Heart left ventricle (tissue), 16 donors: ENCODE data around the gene LTA4H. TPM values are rescaled to one million over a fixed set of nuclear protein-coding genes. Genes with fewer than 3 reads are reported as not detected.
"Not testable (repeated sequence)": the region's sequence is repeated elsewhere in the genome, so short reads cannot be mapped to it uniquely, and the experiment has no call there.

ENCODE experiments used
- ATAC-seq, 4 donors: fragments of 200-7000 bp; cut with Tn5 transposase; one replicate each; pipeline ENCODE4 v1.9.1; 2020 to 2022; ENCODE audit warnings: moderate library complexity in 4 of 4, mild to moderate bottlenecking in 3 of 4, moderate number of reproducible peaks in 1 of 4
- DNase-seq, 5 donors: peaks; one replicate each; pipeline ENCODE4 v3.0.0-alpha.2; 2020
- H3K27ac ChIP-seq, 12 donors: fragments of 200-600 bp; sonication (generic) in 4 of 12; one replicate each; pipeline versions ENCODE4 v1.5.0 to v1.8.0; 2016 to 2022; ENCODE audit warnings: mild to moderate bottlenecking in 2 of 12
- H3K27me3 ChIP-seq, 9 donors: fragments of 200-600 bp; sonication (generic) in 2 of 9; one replicate each; pipeline versions ENCODE4 v1.5.1 to v1.8.0; 2016 to 2022; ENCODE audit warnings: mild to moderate bottlenecking in 3 of 9
- H3K36me3 ChIP-seq, 9 donors: fragments of 200-600 bp; sonication (generic) in 2 of 9; one replicate each; pipeline versions ENCODE4 v1.5.0 to v1.8.0; 2018 to 2022; ENCODE audit warnings: mild to moderate bottlenecking in 2 of 9
- H3K4me1 ChIP-seq, 12 donors: fragments of 200-600 bp; sonication (generic) in 4 of 12; one replicate each; pipeline versions ENCODE4 v1.5.0 to v1.8.0; 2016 to 2022; ENCODE audit warnings: mild to moderate bottlenecking in 3 of 12
- H3K4me3 ChIP-seq, 12 donors: fragments of 200-600 bp; sonication (generic) in 4 of 12; one replicate each; pipeline versions ENCODE4 v1.5.0 to v1.8.0; 2017 to 2022; ENCODE audit warnings: mild to moderate bottlenecking in 9 of 12, moderate library complexity in 4 of 12
- H3K9me3 ChIP-seq, 12 donors: fragments of 200-600 bp; sonication (generic) in 4 of 12; one replicate each; pipeline versions ENCODE4 v1.5.0 to v1.8.0; 2016 to 2022; ENCODE audit warnings: mild to moderate bottlenecking in 1 of 12
- CTCF ChIP-seq, 12 donors: fragments of 200-600 bp; sonication (generic) in 4 of 12; IDR thresholded peaks; one replicate each; pipeline versions ENCODE4 v1.5.0 to v1.8.0; 2018 to 2022; ENCODE audit warnings: antibody characterized with exemption in 12 of 12, mild to moderate bottlenecking in 5 of 12
- POLR2A ChIP-seq, 2 donors: fragments of 450-650 bp; IDR thresholded peaks; one replicate each; pipeline ENCODE4 v1.6.1; 2017; ENCODE audit warnings: antibody characterized with exemption in 2 of 2, mild to moderate bottlenecking in 2 of 2, moderate library complexity in 2 of 2
- WGBS, 4 donors: extraction: QIAGEN DNeasy Blood & Tissue Kit in 2 of 4; methylation state at CpG; one replicate each; pipeline versions ENCODE4 v1.1.5 to v1.1.7; 2013 to 2018; 5-methylcytosine and 5-hydroxymethylcytosine counted together
- intact Hi-C, 10 donors: fragments of 100-400 bp; cut with DNase I; formaldehyde crosslinking; loops; one replicate each; pipeline versions ENCODE4 v1.11.1 to v1.14.2; 2022
- polyA plus RNA-seq, 2 donors: library from polyadenylated mRNA; stranded (reverse); fragments of 200-250 nt; gene quantifications; one replicate each; pipeline ENCODE4 v1.2.3, GENCODE V29; 2013
- total RNA-seq, 9 donors: library from RNA; depleted of rRNA in 2 of 9; stranded (reverse); fragments of >200 nt in 2 of 9; fragmentation: NEBNext Ultra II Directional in 3 of 9; extraction: Animal tissue kit (Norgen Biotek cat#: 25700) in 3 of 9; gene quantifications; one replicate each; pipeline versions ENCODE4 v1.1.0 to v1.2.4, GENCODE V29; 2016 to 2023
- donor health status: ischemic (EF 13 %, LVEDD 7.1; RV severe dilation, severe dysfunction).
- donor health status: healthy with polysubstance abuse.
- donor health status: DM: no; HTN: yes; CAD: no.
- donor health status: DM: no; HTN: no; CAD: no.
- donor health status: ischemic (EF 25% LVEDD 6.9; RV normal size, moderate dysfunction).
- donor health status: ischemic (EF 25% LVEDD 5.7; RV mildly dilated, moderate dysfunction).
- donor health status: healthy.
- donor health status: DM: yes; HTN: yes; CAD: no.
- donor health status: ischemic (EF 35%, LVEDD 5.7; RV mildly dilated, moderate dysfunction).
- donor health status: nonischemic (EF 11% LVEDD 7.7; RV severe dilation, severe dysfunction).
- donor health status: DM: yes; HTN: yes; CAD: no.
- donor health status: PGD.
- donor health status: ischemic (EF 29% LVEDD 5.4; RV normal size, mild dysfunction).
- donor health status: nonischemic (EF 23%, LVEDD 6.1; RV moderate dilation, normal function).

The LTA4H gene
- total and polyA plus RNA-seq, 11 donors: 23.3 to 72.0 (median 41.6) TPM

- intact Hi-C loops: no loop called here
- Histone ChIP-seq H3K36me3 (no peaks in the 10 kb centered on the region), H3K27me3 (no peaks in the 10 kb centered on the region), H3K4me3 (no peak overlapping the region), H3K27ac (no peak overlapping the region), H3K9me3 (no peaks in the 10 kb centered on the region), H3K4me1 (no peaks in the 10 kb centered on the region)
- ATAC-seq: no peak
- no peak for DNase-seq
- WGBS, 4 donors: 86 to 93% (median 89%) methylated on average over 4 of the region's 4 CpGs
- TF ChIP-seq CTCF (IDR thresholded peaks at IDR 0.05) (no peak), POLR2A (IDR thresholded peaks at IDR 0.05) (no peak)
Observed at GRCh38 chr12:95975491-95975890, 59.9 kb downstream of the LTA4H start.

GRCh38 chr12:95974358-95974757, 61.0 kb downstream of the LTA4H start:
- Histone ChIP-seq H3K36me3 (no peaks in the 10 kb centered on the region), H3K9me3 (no peaks in the 10 kb centered on the region), H3K27ac (no peak overlapping the region), H3K27me3 (no peaks in the 10 kb centered on the region), H3K4me3 (no peak overlapping the region), H3K4me1 (no peaks in the 10 kb centered on the region)
- no peak for DNase-seq
- intact Hi-C loops: no loop called here
- ATAC-seq: no peak
- WGBS, 4 donors: 89 to 95% (median 94%) methylated on average over 2 of the region's 2 CpGs
- TF ChIP-seq CTCF (IDR thresholded peaks at IDR 0.05): no peak
- no peak for TF ChIP-seq POLR2A (IDR thresholded peaks at IDR 0.05)

- TF ChIP-seq CTCF (IDR thresholded peaks at IDR 0.05) (no peak), POLR2A (IDR thresholded peaks at IDR 0.05) (no peak)
- 75 to 83% (median 78%) methylated on average over 4 of the region's 4 CpGs for WGBS, 4 donors
Observed at GRCh38 chr12:95972832-95973456, 62.4 kb downstream of the LTA4H start.

GRCh38 chr12:95970905-95971304, 64.5 kb downstream of the LTA4H start:
- no peak overlapping the region for H3K4me3 ChIP-seq
- ATAC-seq (no peak), DNase-seq (no peak)
- H3K27ac ChIP-seq: no peak overlapping the region
- TF ChIP-seq CTCF (IDR thresholded peaks at IDR 0.05) (no peak), POLR2A (IDR thresholded peaks at IDR 0.05) (no peak)
- H3K27me3 ChIP-seq: no peaks in the 10 kb centered on the region
- H3K36me3 ChIP-seq: no peaks in the 10 kb centered on the region
- intact Hi-C loops: no loop called here
- no peaks in the 10 kb centered on the region for H3K9me3 ChIP-seq
- no peaks in the 10 kb centered on the region for H3K4me1 ChIP-seq
- 61 to 70% (median 65%) methylated on average over 7 of the region's 7 CpGs for WGBS, 4 donors

More at GRCh38 chr12:95972832-95973456, 62.4 kb downstream of the LTA4H start:
- H3K27ac ChIP-seq: no peak overlapping the region
- no peak overlapping the region for H3K4me3 ChIP-seq
- intact Hi-C loops: no loop called here
- no peak for DNase-seq
- no peaks in the 10 kb centered on the region for H3K4me1 ChIP-seq
- H3K27me3 ChIP-seq: no peaks in the 10 kb centered on the region
- no peaks in the 10 kb centered on the region for H3K36me3 ChIP-seq
- H3K9me3 ChIP-seq: no peaks in the 10 kb centered on the region
- no peak for ATAC-seq

- H3K9me3 ChIP-seq, intact Hi-C loops, H3K4me1 ChIP-seq, DNase-seq, H3K27me3 ChIP-seq, H3K4me3 ChIP-seq, H3K36me3 ChIP-seq, H3K27ac ChIP-seq, ATAC-seq: not testable (repeated sequence)
- 90 to 95% (median 93%) methylated on average over 2 to 27 of the region's 28 CpGs for WGBS, 4 donors
Observed at GRCh38 chr12:95969116-95969515, 66.3 kb downstream of the LTA4H start.
